ENCODE measurements around the gene CLN6.

CLN6 gene

GRCh38 chr15:68229386-68230156 lies at the start of gene CLN6:
CLN6 (minus strand) TSS chr15:68229728; CDS start chr15:68229584, 144 bp downstream.
- DNase-seq = peak; percentile 59 to 84

GRCh38 chr15:68278595-68279405 lies 49.3 kb upstream of the CLN6 start:
- peak; percentile 28 to 29 for DNase-seq

GRCh38 chr15:68278345-68278594 lies 48.7 kb upstream of the CLN6 start:
- DNase-seq = peak in 1 of 2 experiments; percentile 66

- DNase-seq = peak; percentile 73 to 88
Observed at GRCh38 chr15:68277603-68278344, 48.2 kb upstream of the CLN6 start, which contains the start of gene FEM1B. FEM1B (plus strand) TSS chr15:68277745; CDS start chr15:68278418, 673 bp downstream.

- peak; percentile 70 for DNase-seq
Observed at GRCh38 chr15:68277131-68277602, 47.6 kb upstream of the CLN6 start.

GRCh38 chr15:68276668-68277067 lies 47.1 kb upstream of the CLN6 start:
- no peak for DNase-seq

- DNase-seq = no peak
Observed at GRCh38 chr15:68275165-68275746, 45.7 kb upstream of the CLN6 start.

- DNase-seq = no peak
Observed at GRCh38 chr15:68274201-68274848, 44.8 kb upstream of the CLN6 start.

GRCh38 chr15:68272721-68273271 lies 43.3 kb upstream of the CLN6 start:
- DNase-seq = no peak

GRCh38 chr15:68271854-68272471 lies 42.4 kb upstream of the CLN6 start:
- DNase-seq = no peak

- no peak for DNase-seq
Observed at GRCh38 chr15:68268405-68268804, 38.9 kb upstream of the CLN6 start.

- no peak for DNase-seq
Observed at GRCh38 chr15:68265674-68266073, 36.1 kb upstream of the CLN6 start.

GRCh38 chr15:68265081-68265480 lies 35.6 kb upstream of the CLN6 start:
- DNase-seq = no peak

GRCh38 chr15:68264282-68264681 lies 34.8 kb upstream of the CLN6 start:
- no peak for DNase-seq

- no peak for DNase-seq
Observed at GRCh38 chr15:68262514-68263356, 33.2 kb upstream of the CLN6 start.

- no peak for DNase-seq
Observed at GRCh38 chr15:68261980-68262379, 32.5 kb upstream of the CLN6 start.

- no peak for DNase-seq
Observed at GRCh38 chr15:68261241-68261640, 31.7 kb upstream of the CLN6 start.

GRCh38 chr15:68259883-68260282 lies 30.4 kb upstream of the CLN6 start:
- DNase-seq = no peak

GRCh38 chr15:68258692-68259091 lies 29.2 kb upstream of the CLN6 start:
- no peak for DNase-seq

- no peak for DNase-seq
Observed at GRCh38 chr15:68256675-68257450, 27.3 kb upstream of the CLN6 start.

Data from NCI-H446 (cell line).